Measurements from ENCODE around the gene ASPSCR1. TPM values are rescaled to one million over a fixed set of nuclear protein-coding genes. Genes with fewer than 3 reads are reported as not detected.

The ASPSCR1 gene
- total RNA-seq, 4 donors from 2014 or later, result 10.1 to 21.0 (median 17.1) TPM

GRCh38 chr17:81944858-81945257, 32.6 kb upstream of the ASPSCR1 start:
- H3K4me1 ChIP-seq, result peaks cover 0 to 13% (median 4%) of the 10 kb centered on the region in 3 donors
- TF ChIP-seq CTCF (IDR thresholded peaks at IDR 0.05) (no peak), POLR2A (IDR thresholded peaks at IDR 0.05) (no peak)
- WGBS, 2 donors, result 79 to 90% methylated on average over 7 to 9 of the region's 9 CpGs
- H3K27me3 ChIP-seq, result peaks cover 0 to 54% (median 0%) of the 10 kb centered on the region in 4 donors
- H3K36me3 ChIP-seq, result no peaks in the 10 kb centered on the region
- no peak overlapping the region for H3K27ac ChIP-seq
- H3K9me3 ChIP-seq, result no peaks in the 10 kb centered on the region
- H3K4me3 ChIP-seq, result no peak overlapping the region
- no peak for DNase-seq
- intact Hi-C loops (cut with DNase I), result no loop called here

GRCh38 chr17:81947189-81947588, 30.2 kb upstream of the ASPSCR1 start, which contains the start of gene MYADML2:
Gene MYADML2, minus strand, starts transcription at chr17:81947233. Its CDS starts 5,492 bp downstream, at chr17:81941741.
- intact Hi-C loops (cut with DNase I), result no loop called here
- no peaks in the 10 kb centered on the region for H3K36me3 ChIP-seq
- DNase-seq, result no peak
- H3K9me3 ChIP-seq, result no peaks in the 10 kb centered on the region
- H3K4me3 ChIP-seq, result no peak within 1 kb of the TSS
- no peak within 1 kb of the TSS for H3K27ac ChIP-seq
- TF ChIP-seq POLR2A (IDR thresholded peaks at IDR 0.05), result no peak
- no peak for TF ChIP-seq CTCF (IDR thresholded peaks at IDR 0.05)
- no peaks in the 10 kb centered on the region for H3K4me1 ChIP-seq
- peaks cover 0 to 31% (median 0%) of the 10 kb centered on the region in 4 donors for H3K27me3 ChIP-seq
- WGBS, 2 donors, result 76 to 84% methylated on average over 13 of the region's 13 CpGs

- 72 to 93% methylated on average over 6 to 13 of the region's 17 CpGs for WGBS, 2 donors
- DNase-seq, result no peak
- no peak overlapping the region for H3K27ac ChIP-seq
- peaks cover 0 to 28% (median 0%) of the 10 kb centered on the region in 4 donors for H3K27me3 ChIP-seq
- intact Hi-C loops (cut with DNase I), result no loop called here
- TF ChIP-seq CTCF (IDR thresholded peaks at IDR 0.05) (no peak), POLR2A (IDR thresholded peaks at IDR 0.05) (no peak)
- H3K36me3 ChIP-seq, result no peaks in the 10 kb centered on the region
- no peak overlapping the region for H3K4me3 ChIP-seq
- H3K4me1 ChIP-seq, result no peaks in the 10 kb centered on the region
- H3K9me3 ChIP-seq, result no peaks in the 10 kb centered on the region
Observed at GRCh38 chr17:81948635-81949378, 28.6 kb upstream of the ASPSCR1 start.

- no peak for TF ChIP-seq CTCF (IDR thresholded peaks at IDR 0.05)
- no peak for TF ChIP-seq POLR2A (IDR thresholded peaks at IDR 0.05)
- DNase-seq, result no peak
- H3K36me3 ChIP-seq, result no peaks in the 10 kb centered on the region
- H3K9me3 ChIP-seq, result no peaks in the 10 kb centered on the region
- peaks cover 0 to 7% (median 0%) of the 10 kb centered on the region in 3 donors for H3K4me1 ChIP-seq
- intact Hi-C loops (cut with DNase I), result loop anchor here (10.0 kb wide), 1 partner anchor 204 kb away; no protein-coding TSS in a partner anchor
- no peak overlapping the region for H3K4me3 ChIP-seq
- 77 to 81% methylated on average over 9 to 11 of the region's 15 CpGs for WGBS, 2 donors
- H3K27me3 ChIP-seq, result peaks cover 0 to 32% (median 0%) of the 10 kb centered on the region in 4 donors
- H3K27ac ChIP-seq, result no peak overlapping the region
Observed at GRCh38 chr17:81950501-81950900, 26.9 kb upstream of the ASPSCR1 start.

All from esophagus squamous epithelium (tissue), 5 donors.